IMR-90 (cell line): Measurements from ENCODE around the gene SIX5. TPM values are rescaled to one million over a fixed set of nuclear protein-coding genes. Genes with fewer than 3 reads are reported as not detected.

Experiments
- ATAC-seq: fragments of 200-7000 bp; cut with Tn5 transposase; 2 replicates; pipeline ENCODE4 v1.9.1; 2020; ENCODE audit warnings: low read depth, mild to moderate bottlenecking, moderate library complexity
- BruUV-seq: library from RNA; stranded (reverse); fragments of 400-500 nt; replicated peaks from 2 replicates; lab custom pipeline; 2021; lab: Mats Ljungman, UMichigan
- CTCF ChIA-PET: fragments of 300-600 bp; formaldehyde crosslinking; extraction: SDS; loops from one replicate; lab custom pipeline; 2021; ENCODE audit warnings: antibody characterized with exemption; lab: Yijun Ruan, JAX
- POLR2A ChIA-PET: fragments of 300-600 bp; sonication (Branson Sonifier 250); formaldehyde crosslinking; loops from one replicate; lab custom pipeline; 2022; ENCODE audit warnings: antibody characterized with exemption; ENCODE audit not compliant: unreplicated experiment; lab: Charles Lee
- DNase-seq: peaks from one replicate; pipeline ENCODE4 v3.0.0; 2013
- H2AFZ ChIP-seq: replicated peaks from 2 replicates; pipeline ENCODE3; 2013; ENCODE audit warnings: low read length, mild to moderate bottlenecking; ENCODE audit not compliant: poor library complexity
- H2AK5ac ChIP-seq: 2 replicates; pipeline ENCODE4 v1.6.1; 2013; ENCODE audit warnings: low read depth, low read length, inconsistent platforms
- H2AK9ac ChIP-seq: replicated peaks from 2 replicates; pipeline ENCODE3; 2013; ENCODE audit warnings: mild to moderate bottlenecking, low read depth, low read length, moderate library complexity; ENCODE audit not compliant: poor library complexity
- H2BK120ac ChIP-seq: 2 replicates; pipeline ENCODE4 v1.6.1; 2013; ENCODE audit warnings: low read depth, low read length, inconsistent platforms
- H2BK15ac ChIP-seq: 3 replicates; pipeline ENCODE4 v1.6.1; 2013; ENCODE audit warnings: low read depth, low read length, inconsistent platforms
- H2BK20ac ChIP-seq: 2 replicates; pipeline ENCODE4 v1.6.1; 2013; ENCODE audit warnings: low read depth, mild to moderate bottlenecking, inconsistent platforms, low read length, moderate library complexity
- H2BK5ac ChIP-seq: 2 replicates; pipeline ENCODE4 v1.6.1; 2013; ENCODE audit warnings: mild to moderate bottlenecking, low read depth, low read length, inconsistent platforms; ENCODE audit not compliant: poor library complexity, severe bottlenecking
- H3K14ac ChIP-seq: replicated peaks from 2 replicates; pipeline ENCODE4 v1.6.1; 2013; ENCODE audit warnings: low read depth, low read length, inconsistent platforms
- H3K18ac ChIP-seq: 2 replicates; pipeline ENCODE4 v1.6.1; 2013; ENCODE audit warnings: low read depth, low read length, control low read depth
- H3K23ac ChIP-seq: 2 replicates; pipeline ENCODE4 v1.6.1; 2013; ENCODE audit warnings: low read depth, low read length, inconsistent platforms
- H3K27ac ChIP-seq: 2 replicates; pipeline ENCODE4 v1.5.1; 2013; ENCODE audit warnings: mild to moderate bottlenecking, control low read depth, low read length; ENCODE audit not compliant: insufficient read depth
- H3K27me3 ChIP-seq: 2 replicates; pipeline ENCODE4 v1.6.1; 2013; ENCODE audit warnings: low read length; ENCODE audit not compliant: control insufficient read depth, insufficient read depth
- H3K36me3 ChIP-seq: 2 replicates; pipeline ENCODE4 v1.6.1; 2013; ENCODE audit warnings: low read length, mixed read lengths; ENCODE audit not compliant: control insufficient read depth, insufficient read depth
- H3K4ac ChIP-seq: 2 replicates; pipeline ENCODE4 v1.6.1; 2013; ENCODE audit warnings: low read depth, low read length, inconsistent platforms
- H3K4me1 ChIP-seq: 2 replicates; pipeline ENCODE4 v1.6.1; 2013; ENCODE audit warnings: low read length, mixed read lengths; ENCODE audit not compliant: control insufficient read depth, insufficient read depth
- H3K4me2 ChIP-seq: 2 replicates; pipeline ENCODE4 v1.6.1; 2013; ENCODE audit warnings: low read depth, mild to moderate bottlenecking, control low read depth, low read length, moderate library complexity
- H3K4me3 ChIP-seq: 2 replicates; pipeline ENCODE4 v1.5.1; 2013; ENCODE audit warnings: low read depth, mild to moderate bottlenecking, control low read depth, low read length, moderate library complexity; ENCODE audit not compliant: insufficient read depth
- H3K56ac ChIP-seq: 2 replicates; pipeline ENCODE4 v1.6.1; 2013; ENCODE audit warnings: low read length, inconsistent platforms; ENCODE audit not compliant: insufficient read depth; ENCODE audit errors: extremely low read depth
- H3K79me1 ChIP-seq, 2 experiments: 2 replicates each; pipeline ENCODE4 v1.6.1; 2013; ENCODE audit warnings: low read length in 2 of 2, inconsistent platforms in 1 of 2, low read depth in 1 of 2
- H3K9ac ChIP-seq: 2 replicates; pipeline ENCODE4 v1.6.1; 2013; ENCODE audit warnings: low read depth, low read length, control low read depth
- H3K9me1 ChIP-seq: 2 replicates; pipeline ENCODE4 v1.6.1; 2013; ENCODE audit warnings: low read length, inconsistent platforms; ENCODE audit not compliant: insufficient read depth
- H3K9me3 ChIP-seq: 2 replicates; pipeline ENCODE4 v1.6.1; 2013; ENCODE audit warnings: low read length; ENCODE audit not compliant: control insufficient read depth, insufficient read depth
- H4K20me1 ChIP-seq: 2 replicates; pipeline ENCODE4 v1.6.1; 2013; ENCODE audit warnings: low read length, inconsistent platforms; ENCODE audit not compliant: insufficient read depth
- H4K5ac ChIP-seq: 2 replicates; pipeline ENCODE4 v1.6.1; 2013; ENCODE audit warnings: mild to moderate bottlenecking, low read depth, low read length, control low read depth
- H4K8ac ChIP-seq, 2 experiments: 2 replicates each; pipeline ENCODE4 v1.6.1; 2013; ENCODE audit warnings: low read depth in 2 of 2, low read length in 2 of 2, control low read depth in 1 of 2, inconsistent platforms in 1 of 2
- H4K91ac ChIP-seq: 2 replicates; pipeline ENCODE4 v1.6.1; 2013; ENCODE audit warnings: low read depth, low read length, inconsistent platforms; ENCODE audit not compliant: insufficient read depth
- CHD1 ChIP-seq: IDR thresholded peaks from 2 replicates; pipeline ENCODE4 v1.6.1; 2012; ENCODE audit warnings: low read depth, low read length, improper control_type of control experiment
- RCOR1 ChIP-seq: IDR thresholded peaks from 2 replicates; pipeline ENCODE4 v1.6.1; 2012; ENCODE audit warnings: mild to moderate bottlenecking, low read length, improper control_type of control experiment; ENCODE audit not compliant: insufficient replicate concordance
- WGBS, 2 experiments: methylation state at CpG; one replicate each; pipeline versions ENCODE4 v1.1.5 to v1.1.7; 2013; ENCODE audit warnings: missing lambda C conversion rate in 2 of 2; ENCODE audit not compliant: insufficient read length in 1 of 2; ENCODE audit errors: extremely low coverage in 2 of 2; 5-methylcytosine and 5-hydroxymethylcytosine counted together
- dilution Hi-C: fragments of 300-500 bp; cut with HindIII; formaldehyde crosslinking; loops from one replicate; pipeline ENCODE4 v1.14.3; 2018; ENCODE audit warnings: low sequenced_read_pairs; ENCODE audit not compliant: unreplicated experiment
- in situ Hi-C: fragments of 300-500 bp; cut with MboI; formaldehyde crosslinking; loops from 3 replicates; pipeline ENCODE4 v1.14.3; 2019; ENCODE audit warnings: low sequenced_read_pairs, inconsistent platforms, mixed read lengths
- intact Hi-C: fragments of 100-400 bp; cut with micrococcal nuclease; formaldehyde crosslinking; loops from 2 replicates; pipeline ENCODE4 v1.10.0; 2022
- polyA plus RNA-seq, 3 experiments: library from polyadenylated mRNA; depleted of rRNA; stranded (reverse); fragments of >200 nt; gene quantifications; 2 replicates each; pipeline ENCODE4 v1.2.3, GENCODE V29; 2012; ENCODE audit warnings: low replicate concordance in 1 of 3
- total RNA-seq: library from RNA; depleted of rRNA; stranded (reverse); fragments of >200 nt; gene quantifications from 2 replicates; pipeline ENCODE4 v1.2.3, GENCODE V29; 2012

Gene SIX5
- total and polyA plus RNA-seq, 2 of the 4 experiments (the other 2 are of a cell fraction): 0.90 to 15.5 TPM

DNA sequence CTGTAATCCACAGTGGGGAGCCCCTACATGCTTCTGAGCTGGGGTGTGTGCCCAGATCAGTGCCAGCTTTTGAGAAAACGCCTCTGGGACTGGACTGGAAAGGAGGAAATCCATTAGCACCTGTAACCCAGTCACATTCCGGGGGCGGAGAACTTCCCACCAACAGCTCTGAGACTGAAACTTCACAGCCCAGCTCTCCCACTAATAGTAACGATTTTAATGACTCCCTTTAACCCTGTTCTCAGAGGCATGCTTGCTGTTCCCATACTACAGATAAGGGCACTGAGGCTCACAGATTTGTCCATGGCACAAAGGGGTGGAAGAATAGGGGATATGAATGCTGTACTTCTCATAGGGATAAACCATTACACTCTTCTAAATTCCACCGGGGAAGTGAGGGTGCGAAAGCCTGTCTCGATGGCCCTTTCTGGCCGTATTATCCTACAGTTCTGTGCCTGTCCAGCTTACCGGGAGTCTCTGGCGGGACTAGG lies 39.2 kb downstream of the SIX5 start:
- no peak overlapping the region for H2BK120ac ChIP-seq
- peak overlapping the region; percentile 90 for H3K4me2 ChIP-seq
- peaks cover 3% of the 10 kb centered on the region; the same call in 1 of the 2 replicates for H3K4me1 ChIP-seq
- H4K8ac ChIP-seq: peak overlapping the region; percentile 17 to 82; a peak in 1 of 4 replicates
- peaks cover 2% of the 10 kb centered on the region; the same call in 1 of the 2 replicates for H4K20me1 ChIP-seq
- H2BK20ac ChIP-seq: no peak overlapping the region
- peak overlapping the region; percentile 86 for H2AFZ ChIP-seq
- H3K4ac ChIP-seq: peak overlapping the region; percentile 55
- H3K36me3 ChIP-seq: peaks cover 1% of the 10 kb centered on the region; the same call in 1 of the 2 replicates
- no peak overlapping the region for H3K18ac ChIP-seq
- H3K9me1 ChIP-seq: peaks cover 3% of the 10 kb centered on the region
- peak overlapping the region; percentile 92 for H3K9ac ChIP-seq
- dilution Hi-C loops (no loop called here), in situ Hi-C loops (no loop called here), intact Hi-C loops (loop anchor here (2.0 kb wide), 1 partner anchor 37 kb away; no protein-coding TSS in a partner anchor)
- peak overlapping the region; percentile 26 for H2BK5ac ChIP-seq
- 0 out of 2 replicates have a peak overlapping the region, but pooled peaks have one; percentile 37 for H4K91ac ChIP-seq
- TF ChIP-seq RCOR1 (peak; percentile 38), CHD1 (no peak)
- H3K9me3 ChIP-seq: no peaks in the 10 kb centered on the region
- peak overlapping the region; percentile 11; the same call in 1 of the 3 replicates for H2BK15ac ChIP-seq
- no TSS peak for BruUV-seq
- H4K5ac ChIP-seq: peak overlapping the region; percentile 35
- peak overlapping the region; percentile 61 for H3K56ac ChIP-seq
- peak overlapping the region; percentile 66 for H3K14ac ChIP-seq
- H3K79me1 ChIP-seq: peaks cover 31 to 54% of the 10 kb centered on the region in 2 experiments
- peak overlapping the region; percentile 89 for H3K4me3 ChIP-seq
- H3K23ac ChIP-seq: peak overlapping the region; percentile 86
- H3K27me3 ChIP-seq: no peaks in the 10 kb centered on the region
- H2AK9ac ChIP-seq: peak overlapping the region; percentile 95
- POLR2A ChIA-PET: no interaction called here
- WGBS, 2 experiments: 7% methylated on average over 7 of the region's 10 CpGs; no CpG with 5 or more reads in 1 of the 2 experiments
- ATAC-seq: no peak; the same call in 1 of the 2 replicates
- CTCF ChIA-PET: no interaction called here
- peak overlapping the region; percentile 96 for H2AK5ac ChIP-seq
- H3K27ac ChIP-seq: peak overlapping the region; percentile 50
- DNase-seq: no peak
